Smooth muscle cell (in vitro differentiated cells): ENCODE measurements around the gene PPFIBP2. TPM values are rescaled to one million over a fixed set of nuclear protein-coding genes. Genes with fewer than 3 reads are reported as not detected.

ENCODE experiments used
- DNase-seq: peaks from one replicate; lab custom pipeline; 2025; ENCODE audit not compliant: unreplicated experiment; lab: John Stamatoyannopoulos, UW
- H2AFZ ChIP-seq: fragments of 200-600 bp; sonication (generic); 2 replicates; pipeline ENCODE4 v1.6.0; 2016; ENCODE audit warnings: antibody characterized with exemption, low read depth, mild to moderate bottlenecking
- H3F3A ChIP-seq: fragments of 200-600 bp; sonication (generic); 2 replicates; pipeline ENCODE4 v1.6.0; 2017; ENCODE audit warnings: antibody characterized with exemption, low read depth
- H3K27ac ChIP-seq: fragments of 200-600 bp; sonication (generic); 2 replicates; pipeline ENCODE4 v1.5.1; 2016; ENCODE audit warnings: low read depth, mild to moderate bottlenecking
- H3K27me3 ChIP-seq: fragments of 200-600 bp; sonication (generic); 2 replicates; pipeline ENCODE4 v1.6.1; 2016; ENCODE audit warnings: low read depth, mild to moderate bottlenecking
- H3K36me3 ChIP-seq: fragments of 200-600 bp; sonication (generic); 2 replicates; pipeline ENCODE4 v1.5.1; 2016; ENCODE audit warnings: low read depth
- H3K4me1 ChIP-seq: fragments of 200-600 bp; sonication (generic); 2 replicates; pipeline ENCODE4 v1.5.1; 2016; ENCODE audit warnings: low read depth
- H3K4me2 ChIP-seq: fragments of 200-600 bp; sonication (generic); 2 replicates; pipeline ENCODE4 v1.6.0; 2016; ENCODE audit warnings: mild to moderate bottlenecking
- H3K4me3 ChIP-seq: fragments of 200-600 bp; sonication (generic); 2 replicates; pipeline ENCODE4 v1.5.1; 2016; ENCODE audit warnings: mild to moderate bottlenecking
- H3K79me2 ChIP-seq: fragments of 200-600 bp; sonication (generic); 2 replicates; pipeline ENCODE4 v1.6.0; 2016; ENCODE audit warnings: low read depth, mild to moderate bottlenecking
- H3K9ac ChIP-seq: fragments of 200-600 bp; sonication (generic); 2 replicates; pipeline ENCODE4 v1.6.0; 2016; ENCODE audit warnings: low read depth
- H3K9me3 ChIP-seq: fragments of 200-600 bp; sonication (generic); replicated peaks from 2 replicates; pipeline ENCODE4 v1.5.1; 2016; ENCODE audit warnings: low read depth
- H4K20me1 ChIP-seq: fragments of 200-600 bp; sonication (generic); 2 replicates; pipeline ENCODE4 v1.6.0; 2016; ENCODE audit warnings: low read depth
- CTCF ChIP-seq: fragments of 200-600 bp; sonication (generic); IDR thresholded peaks from 2 replicates; pipeline ENCODE4 v1.5.1; 2017; ENCODE audit warnings: borderline replicate concordance, mild to moderate bottlenecking, antibody characterized with exemption; ENCODE audit not compliant: insufficient read depth, poor library complexity, severe bottlenecking
- WGBS: methylation state at CpG from one replicate; pipeline ENCODE4 v1.1.7; 2016; ENCODE audit warnings: low lambda C conversion rate; 5-methylcytosine and 5-hydroxymethylcytosine counted together
- polyA plus RNA-seq: library from polyadenylated mRNA; unstranded; fragments of >200 nt; fragmentation: Nextera tagmentation; extraction: Ambion mirVana; gene quantifications from 2 replicates; pipeline ENCODE4 v1.2.1, GENCODE V29; 2016
- total RNA-seq: library from RNA; depleted of rRNA; stranded (reverse); fragments of >200 nt; gene quantifications from 2 replicates; pipeline ENCODE4 v1.2.3, GENCODE V29; 2014

Gene PPFIBP2
- total and polyA plus RNA-seq, 2 experiments from 2014 or later, result 9.8 to 20.2 TPM

GRCh38 chr11:7671347-7672215, 157.8 kb downstream of the PPFIBP2 start:
- Histone ChIP-seq H2AFZ (no peak overlapping the region), H3K4me1 (peaks cover 15% of the 10 kb centered on the region), H3K4me2 (peak overlapping the region; percentile 41), H4K20me1 (no peaks in the 10 kb centered on the region), H3K9me3 (no peaks in the 10 kb centered on the region), H3K27me3 (no peaks in the 10 kb centered on the region), H3F3A (peaks cover 46% of the 10 kb centered on the region), H3K4me3 (no peak overlapping the region), H3K9ac (no peak overlapping the region), H3K27ac (peak overlapping the region; percentile 55), H3K36me3 (no peaks in the 10 kb centered on the region), H3K79me2 (no peaks in the 10 kb centered on the region)
- WGBS, result 43% methylated on average over 10 of the region's 10 CpGs
- no peak for DNase-seq
- no peak for TF ChIP-seq CTCF

- no peak for DNase-seq
- Histone ChIP-seq H3K4me2 (peak overlapping the region; percentile 96), H3K27ac (peak overlapping the region; percentile 58)
These were observed 158.6 kb downstream of the PPFIBP2 start for GRCh38 chr11:7672276-7672959.

GRCh38 chr11:7672960-7673723, 159.3 kb downstream of the PPFIBP2 start, which contains the start of gene CYB5R2:
CYB5R2 (minus strand) TSS chr11:7673500; CDS start chr11:7672825, 675 bp downstream.
- Histone ChIP-seq H4K20me1 (no peaks in the 10 kb centered on the region), H2AFZ (peak within 1 kb of the TSS; percentile 98), H3K36me3 (no peaks in the 10 kb centered on the region), H3K79me2 (no peaks in the 10 kb centered on the region), H3F3A (peaks cover 45% of the 10 kb centered on the region), H3K4me1 (peaks cover 9% of the 10 kb centered on the region), H3K4me2 (peak within 1 kb of the TSS; percentile 96), H3K9me3 (no peaks in the 10 kb centered on the region), H3K4me3 (peak within 1 kb of the TSS; percentile 75), H3K27me3 (no peaks in the 10 kb centered on the region), H3K9ac (peak within 1 kb of the TSS; percentile 85), H3K27ac (peak within 1 kb of the TSS; percentile 58)
- DNase-seq, result peak; percentile 42
- TF ChIP-seq CTCF, result no peak
- WGBS, result 17% methylated on average over 18 of the region's 40 CpGs

More at GRCh38 chr11:7672276-7672959, 158.6 kb downstream of the PPFIBP2 start:
- Histone ChIP-seq H4K20me1 (no peaks in the 10 kb centered on the region), H3K79me2 (no peaks in the 10 kb centered on the region), H2AFZ (no peak overlapping the region), H3K9ac (no peak overlapping the region), H3K9me3 (no peaks in the 10 kb centered on the region), H3K4me1 (peaks cover 13% of the 10 kb centered on the region), H3K27me3 (no peaks in the 10 kb centered on the region), H3K36me3 (no peaks in the 10 kb centered on the region), H3F3A (peaks cover 44% of the 10 kb centered on the region), H3K4me3 (no peak overlapping the region)
- TF ChIP-seq CTCF, result no peak
- WGBS, result 95% methylated on average over 16 of the region's 16 CpGs
